Caco-2 (cell line): ENCODE measurements around the gene RNF208. TPM values are rescaled to one million over a fixed set of nuclear protein-coding genes. Genes with fewer than 3 reads are reported as not detected.

Experiments used
- BruUV-seq: library from RNA; stranded (reverse); fragments of 400-500 nt; replicated peaks from 2 replicates; lab custom pipeline; 2021; lab: Mats Ljungman, UMichigan
- CTCF ChIA-PET: fragments of 300-600 bp; sonication (Branson Sonifier 250); formaldehyde crosslinking; loops from one replicate; lab custom pipeline; 2022; ENCODE audit warnings: antibody characterized with exemption; lab: Charles Lee
- POLR2A ChIA-PET: fragments of 300-600 bp; sonication (Branson Sonifier 250); formaldehyde crosslinking; loops from one replicate; lab custom pipeline; 2022; ENCODE audit warnings: antibody characterized with exemption; lab: Charles Lee
- DNase-seq, 2 experiments: peaks; one replicate each; pipeline versions ENCODE4 v3.0.0 to v3.0.0-alpha.2; 2020 to 2022
- H3K27me3 ChIP-seq: replicated peaks from 2 replicates; pipeline ENCODE4 v1.6.0; 2011; ENCODE audit warnings: low read length; ENCODE audit not compliant: control insufficient read depth, insufficient read depth
- H3K36me3 ChIP-seq: 2 replicates; pipeline ENCODE4 v1.5.1; 2011; ENCODE audit warnings: low read length; ENCODE audit not compliant: control insufficient read depth, insufficient read depth
- H3K4me1 ChIP-seq: fragments of 250-450 bp; sonication (Bioruptor Pico); 2 replicates; pipeline ENCODE4 v1.5.1; 2020; ENCODE audit warnings: mild to moderate bottlenecking
- H3K4me3 ChIP-seq: 2 replicates; pipeline ENCODE4 v1.5.1; 2011; ENCODE audit warnings: low read depth, mild to moderate bottlenecking, control low read depth, low read length
- H3K9me3 ChIP-seq: fragments of 250-450 bp; sonication (Bioruptor Pico); 2 replicates; pipeline ENCODE4 v1.5.1; 2020; ENCODE audit warnings: mild to moderate bottlenecking, moderate library complexity
- H3K27ac Mint-ChIP-seq: one replicate; pipeline ENCODE4 v1.8.0; 2022; ENCODE audit warnings: mixed read lengths; ENCODE audit not compliant: unreplicated experiment
- H3K27me3 Mint-ChIP-seq: one replicate; pipeline ENCODE4 v1.8.0; 2022; ENCODE audit warnings: mixed read lengths; ENCODE audit not compliant: insufficient read depth, unreplicated experiment
- H3K36me3 Mint-ChIP-seq: one replicate; pipeline ENCODE4 v1.8.0; 2022; ENCODE audit warnings: mild to moderate bottlenecking, mixed read lengths; ENCODE audit not compliant: insufficient read depth, unreplicated experiment
- H3K4me1 Mint-ChIP-seq: one replicate; pipeline ENCODE4 v1.8.0; 2022; ENCODE audit warnings: low read depth, mixed read lengths; ENCODE audit not compliant: unreplicated experiment
- H3K4me3 Mint-ChIP-seq: one replicate; pipeline ENCODE4 v1.8.0; 2022; ENCODE audit warnings: mild to moderate bottlenecking, moderate library complexity, mixed read lengths; ENCODE audit not compliant: unreplicated experiment
- H3K9me3 Mint-ChIP-seq: one replicate; pipeline ENCODE4 v1.8.0; 2022; ENCODE audit warnings: mixed read lengths; ENCODE audit not compliant: unreplicated experiment
- CTCF ChIP-seq, 2 experiments: fragments of 200-600 bp in 1 of 2; IDR thresholded peaks; 1 replicate in 1 of 2; 2 replicates in 1 of 2; pipeline versions ENCODE4 v1.5.1 to v1.8.0; 2011 to 2022; ENCODE audit warnings: antibody characterized with exemption in 1 of 2, control low read depth in 1 of 2, inconsistent platforms in 1 of 2, low read depth in 1 of 2, low read length in 1 of 2, mild to moderate bottlenecking in 1 of 2, moderate library complexity in 1 of 2; ENCODE audit not compliant: insufficient read depth in 1 of 2, severe bottlenecking in 1 of 2, unreplicated experiment in 1 of 2
- intact Hi-C: fragments of 100-400 bp; cut with micrococcal nuclease; formaldehyde crosslinking; loops from one replicate; pipeline ENCODE4 v1.10.0; 2022; ENCODE audit not compliant: unreplicated experiment
- total RNA-seq: library from RNA; stranded (reverse); gene quantifications from 2 replicates; pipeline ENCODE4 v1.2.3, GENCODE V29; 2022

RNF208 gene
- total RNA-seq, 1 experiment from 2014 or later, result 6.5 TPM

- no TSS peak for BruUV-seq
- DNase-seq, result no peak
- CTCF ChIA-PET, result no interaction called here
Observed at GRCh38 chr9:137193771-137194170, 28.3 kb downstream of the RNF208 start.

GRCh38 chr9:137192859-137193258, 29.2 kb downstream of the RNF208 start:
- H3K9me3 Mint-ChIP-seq, result no peaks in the 10 kb centered on the region
- no peak overlapping the region for H3K4me3 Mint-ChIP-seq
- no peak for TF ChIP-seq CTCF (IDR thresholded peaks at IDR 0.05; ENCODE audit: insufficient read depth in 1 of 2, low read depth in 1 of 2, low read length in 1 of 2, severe bottlenecking in 1 of 2, unreplicated experiment in 1 of 2)
- intact Hi-C loops, result no loop called here
- H3K27ac Mint-ChIP-seq, result no peak overlapping the region
- H3K4me1 Mint-ChIP-seq, result peaks cover 15% of the 10 kb centered on the region
- no peaks in the 10 kb centered on the region for H3K9me3 ChIP-seq
- BruUV-seq, result no TSS peak
- no peak for DNase-seq
- H3K27me3 Mint-ChIP-seq, result no peaks in the 10 kb centered on the region
- CTCF ChIA-PET, result no interaction called here
- POLR2A ChIA-PET, result no interaction called here
- no peak overlapping the region for H3K4me3 ChIP-seq
- peaks cover 20% of the 10 kb centered on the region for H3K4me1 ChIP-seq
- peaks cover 42% of the 10 kb centered on the region for H3K36me3 Mint-ChIP-seq
- no peaks in the 10 kb centered on the region for H3K27me3 ChIP-seq
- H3K36me3 ChIP-seq, result peaks cover 2% of the 10 kb centered on the region

More at GRCh38 chr9:137193771-137194170, 28.3 kb downstream of the RNF208 start:
- POLR2A ChIA-PET, result no interaction called here
- H3K9me3 ChIP-seq, result no peaks in the 10 kb centered on the region
- intact Hi-C loops, result no loop called here
- Mint-ChIP-seq H3K9me3 (no peaks in the 10 kb centered on the region), H3K27me3 (no peaks in the 10 kb centered on the region), H3K27ac (no peak overlapping the region), H3K4me3 (no peak overlapping the region), H3K4me1 (peaks cover 15% of the 10 kb centered on the region), H3K36me3 (peaks cover 33% of the 10 kb centered on the region)
- H3K36me3 ChIP-seq, result peaks cover 2% of the 10 kb centered on the region
- H3K4me3 ChIP-seq, result no peak overlapping the region
- TF ChIP-seq CTCF (IDR thresholded peaks at IDR 0.05; ENCODE audit: insufficient read depth in 1 of 2, low read depth in 1 of 2, low read length in 1 of 2, severe bottlenecking in 1 of 2, unreplicated experiment in 1 of 2), result no peak
- peaks cover 29% of the 10 kb centered on the region for H3K4me1 ChIP-seq
- no peaks in the 10 kb centered on the region for H3K27me3 ChIP-seq

- Mint-ChIP-seq H3K27ac (no peak overlapping the region), H3K9me3 (no peaks in the 10 kb centered on the region), H3K27me3 (no peaks in the 10 kb centered on the region), H3K4me1 (peaks cover 19% of the 10 kb centered on the region), H3K36me3 (peaks cover 46% of the 10 kb centered on the region), H3K4me3 (no peak overlapping the region)
- no peak for DNase-seq
- Histone ChIP-seq H3K27me3 (no peaks in the 10 kb centered on the region), H3K36me3 (peaks cover 2% of the 10 kb centered on the region), H3K9me3 (no peaks in the 10 kb centered on the region), H3K4me1 (peaks cover 18% of the 10 kb centered on the region), H3K4me3 (no peak overlapping the region)
- no TSS peak for BruUV-seq
- POLR2A ChIA-PET, result interaction anchor here (0.6 kb wide), 1 partner anchor 8 kb away, joined by 3 read pairs; the partner anchor contains the start of gene TPRN
- intact Hi-C loops, result no loop called here
- CTCF ChIA-PET, result interaction anchor here (0.8 kb wide), 1 partner anchor 44 kb away, joined by 3 read pairs; no protein-coding TSS in a partner anchor
- no peak for TF ChIP-seq CTCF (IDR thresholded peaks at IDR 0.05; ENCODE audit: insufficient read depth in 1 of 2, low read depth in 1 of 2, low read length in 1 of 2, severe bottlenecking in 1 of 2, unreplicated experiment in 1 of 2)
Observed at GRCh38 chr9:137192448-137192780, 29.6 kb downstream of the RNF208 start.
